DND-41 (cell line): ENCODE data around the gene AMDHD2.

Experiments
- ATAC-seq: fragments of 200-7000 bp; cut with Tn5 transposase; 3 replicates; pipeline ENCODE4 v1.9.1; 2021; ENCODE audit warnings: low read depth; ENCODE audit not compliant: insufficient read depth
- DNase-seq: peaks from one replicate; pipeline ENCODE4 v3.0.0-alpha.2; 2020
- H2AFZ ChIP-seq: 2 replicates; pipeline ENCODE4 v1.6.0; 2012; ENCODE audit warnings: low read depth, low read length
- H3K27ac ChIP-seq: 2 replicates; pipeline ENCODE4 v1.5.1; 2012; ENCODE audit warnings: low read length, inconsistent platforms
- H3K27me3 ChIP-seq: fragments of 200-600 bp; sonication (generic); 2 replicates; pipeline ENCODE4 v1.6.0; 2012; ENCODE audit warnings: low read length, mild to moderate bottlenecking, inconsistent platforms; ENCODE audit not compliant: insufficient read depth, poor library complexity
- H3K36me3 ChIP-seq: 2 replicates; pipeline ENCODE4 v1.5.1; 2012; ENCODE audit warnings: low read length, inconsistent platforms; ENCODE audit not compliant: insufficient read depth
- H3K4me1 ChIP-seq: 2 replicates; pipeline ENCODE4 v1.5.1; 2012; ENCODE audit warnings: mild to moderate bottlenecking, low read length; ENCODE audit not compliant: insufficient read depth
- H3K4me2 ChIP-seq: 2 replicates; pipeline ENCODE4 v1.6.0; 2012; ENCODE audit warnings: mild to moderate bottlenecking, moderate library complexity, low read length, inconsistent platforms; ENCODE audit not compliant: insufficient read depth
- H3K4me3 ChIP-seq, 2 experiments: fragments of 200-600 bp in 1 of 2; shearing (Covaris generic) in 1 of 2; 2 replicates each; pipeline ENCODE4 v1.5.1; 2012 to 2016; ENCODE audit warnings: inconsistent platforms in 2 of 2, low read length in 2 of 2, mild to moderate bottlenecking in 2 of 2, low read depth in 1 of 2, moderate library complexity in 1 of 2
- H3K79me2 ChIP-seq: 2 replicates; pipeline ENCODE4 v1.6.0; 2012; ENCODE audit warnings: low read length, inconsistent platforms; ENCODE audit not compliant: insufficient read depth
- H3K9ac ChIP-seq: 2 replicates; pipeline ENCODE4 v1.6.0; 2012; ENCODE audit warnings: low read depth, mild to moderate bottlenecking, inconsistent platforms, low read length, moderate library complexity
- H3K9me3 ChIP-seq: 2 replicates; pipeline ENCODE4 v1.5.1; 2012; ENCODE audit warnings: low read length, moderate library complexity, mild to moderate bottlenecking, inconsistent platforms; ENCODE audit not compliant: insufficient read depth, severe bottlenecking
- H4K20me1 ChIP-seq: 2 replicates; pipeline ENCODE4 v1.6.0; 2012; ENCODE audit warnings: low read length; ENCODE audit not compliant: insufficient read depth
- CTCF ChIP-seq: IDR thresholded peaks from 2 replicates; pipeline ENCODE4 v1.5.1; 2012; ENCODE audit warnings: borderline replicate concordance, low read length, moderate library complexity, mild to moderate bottlenecking; ENCODE audit not compliant: poor library complexity, severe bottlenecking; ENCODE audit errors: extremely low read depth
- EZH2 ChIP-seq: IDR thresholded peaks from 3 replicates; pipeline ENCODE4 v1.6.1; 2012; ENCODE audit warnings: borderline replicate concordance, low read depth, mild to moderate bottlenecking, moderate library complexity, low read length, inconsistent platforms; ENCODE audit not compliant: severe bottlenecking

Gene AMDHD2

GRCh38 chr16:2500430-2500917, 19.7 kb upstream of the AMDHD2 start:
- DNase-seq (no peak), ATAC-seq (no peak)
- no peak overlapping the region for H3K27ac ChIP-seq
- H3K4me2 ChIP-seq: peak overlapping the region; percentile 32; the same call in 1 of the 2 replicates
- TF ChIP-seq EZH2: no peak
- TF ChIP-seq CTCF: no peak
- no peaks in the 10 kb centered on the region for H3K79me2 ChIP-seq
- H3K4me1 ChIP-seq: peaks cover 11% of the 10 kb centered on the region
- peaks cover 61% of the 10 kb centered on the region for H3K36me3 ChIP-seq
- H3K27me3 ChIP-seq: no peaks in the 10 kb centered on the region
- H3K9me3 ChIP-seq: no peaks in the 10 kb centered on the region
- H3K4me3 ChIP-seq: no peak overlapping the region
- H4K20me1 ChIP-seq: peaks cover 29% of the 10 kb centered on the region
- H3K9ac ChIP-seq: no peak overlapping the region
- no peak overlapping the region for H2AFZ ChIP-seq

GRCh38 chr16:2500918-2501750, 19.0 kb upstream of the AMDHD2 start:
- no peak overlapping the region for H3K27ac ChIP-seq
- no peaks in the 10 kb centered on the region for H3K27me3 ChIP-seq
- DNase-seq: peak; percentile 87
- peak overlapping the region; percentile 41; the same call in 1 of the 2 replicates for H2AFZ ChIP-seq
- TF ChIP-seq EZH2 (no peak), CTCF (peak; percentile 99)
- no peaks in the 10 kb centered on the region for H3K79me2 ChIP-seq
- H3K9me3 ChIP-seq: no peaks in the 10 kb centered on the region
- peaks cover 57% of the 10 kb centered on the region for H3K36me3 ChIP-seq
- H4K20me1 ChIP-seq: peaks cover 29% of the 10 kb centered on the region
- H3K4me2 ChIP-seq: peak overlapping the region; percentile 36
- peaks cover 11% of the 10 kb centered on the region for H3K4me1 ChIP-seq
- ATAC-seq: peak; percentile 99
- H3K4me3 ChIP-seq: no peak overlapping the region
- H3K9ac ChIP-seq: peak overlapping the region; percentile 23

GRCh38 chr16:2501946-2502895, 17.9 kb upstream of the AMDHD2 start:
- TF ChIP-seq EZH2: no peak
- no peak for TF ChIP-seq CTCF
- Histone ChIP-seq H2AFZ (no peak overlapping the region), H3K27ac (no peak overlapping the region; the same call in 1 of the 2 replicates), H3K9ac (peak overlapping the region; percentile 23; the same call in 1 of the 2 replicates), H3K4me3 (no peak overlapping the region), H4K20me1 (peaks cover 29% of the 10 kb centered on the region), H3K36me3 (peaks cover 46% of the 10 kb centered on the region), H3K79me2 (no peaks in the 10 kb centered on the region), H3K27me3 (no peaks in the 10 kb centered on the region), H3K4me2 (no peak overlapping the region), H3K9me3 (no peaks in the 10 kb centered on the region), H3K4me1 (peaks cover 11% of the 10 kb centered on the region)
- no peak for ATAC-seq
- no peak for DNase-seq
